Measurements from ENCODE around the gene STOML2. TPM values are rescaled to one million over a fixed set of nuclear protein-coding genes. Genes with fewer than 3 reads are reported as not detected.
A peak's percentile ranks its signal among the peaks of the same experiment; 100 is the strongest.
"Not testable (repeated sequence)": the region's sequence is repeated elsewhere in the genome, so short reads cannot be mapped to it uniquely, and the experiment has no call there.

STOML2 gene
- 165 and 248 TPM in 2 replicates for total RNA-seq

- TF ChIP-seq CTCF (IDR thresholded peaks at IDR 0.05; ENCODE audit: insufficient read depth, low read length, severe bottlenecking), result no peak
- H3K27me3 ChIP-seq (ENCODE audit: control insufficient read depth, insufficient read depth, low read length), result no peaks in the 10 kb centered on the region
- H3K4me3 ChIP-seq (ENCODE audit: low read depth, low read length), result peak within 1 kb of the TSS; percentile 62
- FAIRE-seq, result peak; percentile 92
- peak; percentile 92 for DNase-seq (ENCODE audit: low read depth)
- H3K36me3 ChIP-seq (ENCODE audit: control insufficient read depth, insufficient read depth, low read length), result peaks cover 13% of the 10 kb centered on the region
These were observed at the start of gene STOML2 for GRCh38 chr9:35102769-35103659. Gene STOML2, minus strand, starts transcription at chr9:35103131. Its CDS starts 37 bp downstream, at chr9:35103094.

- not testable (repeated sequence) for H3K4me3 ChIP-seq (ENCODE audit: low read depth, low read length); FAIRE-seq; DNase-seq (ENCODE audit: low read depth); H3K36me3 ChIP-seq (ENCODE audit: control insufficient read depth, insufficient read depth, low read length); H3K27me3 ChIP-seq (ENCODE audit: control insufficient read depth, insufficient read depth, low read length)
These were observed 45.1 kb upstream of the STOML2 start for GRCh38 chr9:35147941-35148563.

- no peak for FAIRE-seq
- Histone ChIP-seq H3K4me3 (ENCODE audit: low read depth, low read length) (no peak overlapping the region), H3K27me3 (ENCODE audit: control insufficient read depth, insufficient read depth, low read length) (no peaks in the 10 kb centered on the region), H3K36me3 (ENCODE audit: control insufficient read depth, insufficient read depth, low read length) (no peaks in the 10 kb centered on the region)
- no peak for TF ChIP-seq CTCF (IDR thresholded peaks at IDR 0.05; ENCODE audit: insufficient read depth, low read length, severe bottlenecking)
- DNase-seq (ENCODE audit: low read depth), result no peak
These were observed 39.1 kb upstream of the STOML2 start for GRCh38 chr9:35142037-35142436.

- no peak overlapping the region for H3K4me3 ChIP-seq (ENCODE audit: low read depth, low read length)
- no peaks in the 10 kb centered on the region for H3K36me3 ChIP-seq (ENCODE audit: control insufficient read depth, insufficient read depth, low read length)
- no peak for DNase-seq (ENCODE audit: low read depth)
- no peak for FAIRE-seq
- H3K27me3 ChIP-seq (ENCODE audit: control insufficient read depth, insufficient read depth, low read length), result no peaks in the 10 kb centered on the region
- no peak for TF ChIP-seq CTCF (IDR thresholded peaks at IDR 0.05; ENCODE audit: insufficient read depth, low read length, severe bottlenecking)
These were observed 37.2 kb upstream of the STOML2 start for GRCh38 chr9:35140093-35140492.

GRCh38 chr9:35136866-35137265 lies 33.9 kb upstream of the STOML2 start:
- Histone ChIP-seq H3K27me3 (ENCODE audit: control insufficient read depth, insufficient read depth, low read length) (no peaks in the 10 kb centered on the region), H3K4me3 (ENCODE audit: low read depth, low read length) (no peak overlapping the region), H3K36me3 (ENCODE audit: control insufficient read depth, insufficient read depth, low read length) (no peaks in the 10 kb centered on the region)
- FAIRE-seq (no peak), DNase-seq (ENCODE audit: low read depth) (no peak)
- no peak for TF ChIP-seq CTCF (IDR thresholded peaks at IDR 0.05; ENCODE audit: insufficient read depth, low read length, severe bottlenecking)

- Histone ChIP-seq H3K36me3 (ENCODE audit: control insufficient read depth, insufficient read depth, low read length) (no peaks in the 10 kb centered on the region), H3K27me3 (ENCODE audit: control insufficient read depth, insufficient read depth, low read length) (no peaks in the 10 kb centered on the region), H3K4me3 (ENCODE audit: low read depth, low read length) (no peak overlapping the region)
- TF ChIP-seq CTCF (IDR thresholded peaks at IDR 0.05; ENCODE audit: insufficient read depth, low read length, severe bottlenecking), result no peak
- DNase-seq (ENCODE audit: low read depth), result no peak
- FAIRE-seq, result no peak
These were observed 33.1 kb upstream of the STOML2 start for GRCh38 chr9:35135988-35136387.
